HFFc6 (cell line): Measurements from ENCODE around the gene HECTD2. TPM values are rescaled to one million over a fixed set of nuclear protein-coding genes. Genes with fewer than 3 reads are reported as not detected.

ENCODE experiments used
- DNase-seq: peaks from one replicate; pipeline ENCODE4 v3.0.0-alpha.2; 2018
- H3K27ac Mint-ChIP-seq: 2 replicates; pipeline ENCODE4 v1.8.0; 2020; ENCODE audit warnings: mild to moderate bottlenecking, mixed read lengths
- H3K27me3 Mint-ChIP-seq: 2 replicates; pipeline ENCODE4 v1.8.0; 2021; ENCODE audit warnings: mild to moderate bottlenecking, moderate library complexity, mixed read lengths; ENCODE audit not compliant: insufficient read depth
- H3K36me3 Mint-ChIP-seq: 2 replicates; pipeline ENCODE4 v1.8.0; 2021; ENCODE audit warnings: low read depth, mixed read lengths
- H3K4me1 Mint-ChIP-seq: 2 replicates; pipeline ENCODE4 v1.8.0; 2020; ENCODE audit warnings: low read depth, mixed read lengths
- H3K4me3 Mint-ChIP-seq: 2 replicates; pipeline ENCODE4 v1.8.0; 2020; ENCODE audit warnings: mild to moderate bottlenecking, moderate library complexity, mixed read lengths
- H3K9me3 Mint-ChIP-seq: 2 replicates; pipeline ENCODE4 v1.8.0; 2020; ENCODE audit warnings: mild to moderate bottlenecking, mixed read lengths
- CTCF ChIP-seq: fragments of 200-600 bp; sonication (generic); IDR thresholded peaks from 2 replicates; pipeline ENCODE4 v1.5.0; 2021; ENCODE audit warnings: antibody characterized with exemption, mild to moderate bottlenecking
- total RNA-seq, 6 experiments: library from RNA; stranded (reverse); fragmentation: NEBNext Ultra II Directional; extraction: Animal tissue kit (Norgen Biotek cat#: 25700); gene quantifications; 2 replicates in 1 of 6; 3 replicates in 5 of 6; pipeline ENCODE4 v1.2.3, GENCODE V29; 2021

The HECTD2 gene
- total RNA-seq, 6 experiments from 2014 or later: 4.5 to 6.4 (median 4.9) TPM

- no peaks in the 10 kb centered on the region for H3K4me1 Mint-ChIP-seq
- no peaks in the 10 kb centered on the region for H3K36me3 Mint-ChIP-seq
- H3K9me3 Mint-ChIP-seq: no peaks in the 10 kb centered on the region
- no peak overlapping the region for H3K27ac Mint-ChIP-seq
- no peak for TF ChIP-seq CTCF
- no peak for DNase-seq
- H3K27me3 Mint-ChIP-seq: no peaks in the 10 kb centered on the region
- no peak overlapping the region for H3K4me3 Mint-ChIP-seq
Measured at GRCh38 chr10:91487911-91488582, 77.9 kb downstream of the HECTD2 start.

- H3K9me3 Mint-ChIP-seq: no peaks in the 10 kb centered on the region
- H3K27ac Mint-ChIP-seq: no peak overlapping the region
- peak; percentile 82 for TF ChIP-seq CTCF
- no peaks in the 10 kb centered on the region; the same call in 1 of the 2 replicates for H3K27me3 Mint-ChIP-seq
- H3K4me1 Mint-ChIP-seq: peaks cover 32% of the 10 kb centered on the region
- peak; percentile 70 for DNase-seq
- H3K4me3 Mint-ChIP-seq: no peak overlapping the region
- H3K36me3 Mint-ChIP-seq: no peaks in the 10 kb centered on the region
Measured at GRCh38 chr10:91493313-91493712, 83.2 kb downstream of the HECTD2 start.

GRCh38 chr10:91495402-91495801 lies 85.3 kb downstream of the HECTD2 start:
- no peaks in the 10 kb centered on the region for H3K36me3 Mint-ChIP-seq
- TF ChIP-seq CTCF: no peak
- no peak overlapping the region for H3K4me3 Mint-ChIP-seq
- no peaks in the 10 kb centered on the region; the same call in 1 of the 2 replicates for H3K27me3 Mint-ChIP-seq
- H3K9me3 Mint-ChIP-seq: no peaks in the 10 kb centered on the region
- DNase-seq: no peak
- peaks cover 35% of the 10 kb centered on the region for H3K4me1 Mint-ChIP-seq
- no peak overlapping the region for H3K27ac Mint-ChIP-seq

- no peak overlapping the region for H3K4me3 Mint-ChIP-seq
- H3K36me3 Mint-ChIP-seq: no peaks in the 10 kb centered on the region
- no peaks in the 10 kb centered on the region; the same call in 1 of the 2 replicates for H3K27me3 Mint-ChIP-seq
- no peaks in the 10 kb centered on the region for H3K9me3 Mint-ChIP-seq
- peaks cover 35% of the 10 kb centered on the region for H3K4me1 Mint-ChIP-seq
- no peak for DNase-seq
- no peak overlapping the region for H3K27ac Mint-ChIP-seq
- TF ChIP-seq CTCF: no peak
Measured at GRCh38 chr10:91496016-91496415, 85.9 kb downstream of the HECTD2 start.

GRCh38 chr10:91511549-91512330 lies 101.6 kb downstream of the HECTD2 start:
- DNase-seq: peak; percentile 83
- Mint-ChIP-seq H3K27me3 (no peaks in the 10 kb centered on the region), H3K9me3 (no peaks in the 10 kb centered on the region), H3K4me3 (peak overlapping the region; percentile 18), H3K27ac (peak overlapping the region; percentile 78), H3K4me1 (peaks cover 41% of the 10 kb centered on the region), H3K36me3 (peaks cover 5% of the 10 kb centered on the region; the same call in 1 of the 2 replicates)
- TF ChIP-seq CTCF: no peak
